NCI-H82 treated with DMSO at 0.1 percent for 48 hours (cell line): ENCODE results near the gene DRAM1.
A peak's percentile ranks its signal among the peaks of the same experiment; 100 is the strongest.

ENCODE experiments used
- DNase-seq: peaks from one replicate; lab custom pipeline; 2025; ENCODE audit not compliant: unreplicated experiment; lab: John Stamatoyannopoulos, UW

DRAM1 gene

GRCh38 chr12:101939856-101940265 is 62.5 kb downstream of the DRAM1 start:
- peak; percentile 52 for DNase-seq

GRCh38 chr12:101940400-101940950 is 63.1 kb downstream of the DRAM1 start:
- no peak for DNase-seq

GRCh38 chr12:101941306-101942249 is 64.2 kb downstream of the DRAM1 start:
- no peak for DNase-seq

- no peak for DNase-seq
Observed at GRCh38 chr12:101942250-101942605, 64.8 kb downstream of the DRAM1 start.

GRCh38 chr12:101945369-101946232 is 68.2 kb downstream of the DRAM1 start:
- no peak for DNase-seq

GRCh38 chr12:101946233-101946611 is 68.8 kb downstream of the DRAM1 start:
- DNase-seq: no peak

GRCh38 chr12:101947316-101947715 is 69.9 kb downstream of the DRAM1 start:
- DNase-seq: no peak

GRCh38 chr12:101948365-101948764 is 71.0 kb downstream of the DRAM1 start:
- no peak for DNase-seq

- no peak for DNase-seq
Observed at GRCh38 chr12:101951002-101951670, 73.8 kb downstream of the DRAM1 start.

GRCh38 chr12:101954113-101954512 is 76.7 kb downstream of the DRAM1 start:
- DNase-seq: no peak

GRCh38 chr12:101954676-101955075 is 77.3 kb downstream of the DRAM1 start:
- no peak for DNase-seq

GRCh38 chr12:101957252-101957959 is 80.0 kb downstream of the DRAM1 start:
- DNase-seq: no peak

GRCh38 chr12:101959607-101960006 is 82.2 kb downstream of the DRAM1 start:
- no peak for DNase-seq

GRCh38 chr12:101962486-101962885 is 85.1 kb downstream of the DRAM1 start:
- DNase-seq: no peak

GRCh38 chr12:101963697-101964096 is 86.3 kb downstream of the DRAM1 start:
- no peak for DNase-seq

GRCh38 chr12:101966496-101966895 is 89.1 kb downstream of the DRAM1 start:
- no peak for DNase-seq

- DNase-seq: no peak
Observed at GRCh38 chr12:101967506-101967905, 90.1 kb downstream of the DRAM1 start.

- no peak for DNase-seq
Observed at GRCh38 chr12:101968770-101969169, 91.4 kb downstream of the DRAM1 start.
